ENCODE measurements around the gene VWA5B1. TPM values are rescaled to one million over a fixed set of nuclear protein-coding genes. Genes with fewer than 3 reads are reported as not detected.

VWA5B1 gene
- total and polyA plus RNA-seq, 2 of the 8 experiments (the other 6 are each of a cell fraction or from before 2014, with no cell fraction given) = 0.54 to 2.3 TPM

GRCh38 chr1:20311289-20311688 lies 20.6 kb downstream of the VWA5B1 start:
- Histone ChIP-seq H2BK5ac (ENCODE audit: low read depth, low read length) (no peak overlapping the region), H2BK20ac (ENCODE audit: low read length) (no peak overlapping the region), H3K36me3 (ENCODE audit: control insufficient read depth in 2 of 4, insufficient read depth in 4 of 4, low read length in 3 of 4) (no peaks in the 10 kb centered on the region), H4K5ac (ENCODE audit: insufficient read length, low read depth, low read length) (no peak overlapping the region), H2BK12ac (ENCODE audit: low read depth, low read length) (no peak overlapping the region), H3K79me2 (ENCODE audit: control insufficient read depth in 1 of 2, insufficient read depth in 2 of 2, low read length in 2 of 2) (no peaks in the 10 kb centered on the region), H3K23ac (ENCODE audit: insufficient read length) (no peak overlapping the region), H3K4me2 (ENCODE audit: insufficient read depth in 1 of 2, low read depth in 2 of 2, low read length in 2 of 2) (no peak overlapping the region), H3K4ac (replicated peaks; ENCODE audit: insufficient read length, low read depth, low read length) (no peak overlapping the region), H3K56ac (replicated peaks; ENCODE audit: insufficient read length, low read depth, low read length) (no peak overlapping the region), H3K14ac (ENCODE audit: insufficient read length) (no peak overlapping the region), H3K79me1 (ENCODE audit: low read depth, low read length) (no peaks in the 10 kb centered on the region), H3K18ac (ENCODE audit: extremely low read depth, low read length) (no peak overlapping the region; the same call in 1 of the 2 replicates), H3K9me3 (ENCODE audit: insufficient read depth in 2 of 2, low read depth in 1 of 2, low read length in 1 of 2) (no peaks in the 10 kb centered on the region), H3K9ac (replicated peaks in 1 of 4; ENCODE audit: extremely low read depth in 1 of 4, low read depth in 3 of 4, low read length in 3 of 4) (no peak overlapping the region), H3K27me3 (replicated peaks in 1 of 4; ENCODE audit: control insufficient read depth in 3 of 4, extremely low read depth in 1 of 4, insufficient read depth in 3 of 4, low read length in 3 of 4) (no peaks in the 10 kb centered on the region), H2AFZ (ENCODE audit: low read length) (no peak overlapping the region), H2BK15ac (ENCODE audit: low read length) (no peak overlapping the region), H3K27ac (ENCODE audit: low read depth, low read length) (no peak overlapping the region), H3K23me2 (ENCODE audit: low read depth, low read length) (no peaks in the 10 kb centered on the region), H2AK5ac (ENCODE audit: low read depth, low read length) (no peak overlapping the region), H4K91ac (replicated peaks; ENCODE audit: insufficient read length, low read length) (no peak overlapping the region), H3K4me1 (replicated peaks in 1 of 4; ENCODE audit: control insufficient read depth in 3 of 4, insufficient read depth in 4 of 4, low read length in 3 of 4) (no peaks in the 10 kb centered on the region), H4K8ac (ENCODE audit: extremely low read depth, insufficient read depth, low read length) (no peak overlapping the region), H4K20me1 (replicated peaks in 1 of 2; ENCODE audit: control insufficient read depth in 1 of 2, insufficient read depth in 2 of 2, low read length in 2 of 2) (peaks cover 0 to 1% of the 10 kb centered on the region in 2 experiments), H3K4me3 (ENCODE audit: extremely low read depth in 1 of 4, insufficient read depth in 2 of 4, low read depth in 3 of 4, low read length in 4 of 4) (no peak overlapping the region), H2BK120ac (replicated peaks; ENCODE audit: low read depth, low read length) (no peak overlapping the region)
- no peak for TF ChIP-seq TCF12 (IDR thresholded peaks at IDR 0.05; ENCODE audit: low read depth, low read length)
- TF ChIP-seq FOSL1 (IDR thresholded peaks at IDR 0.05; ENCODE audit: insufficient read depth, low read depth, low read length) = no peak
- TF ChIP-seq PHF8 (conservative IDR thresholded peaks at IDR 0.05; ENCODE audit: low read depth, low read length) = no peak
- no peak for TF ChIP-seq GTF2F1 (IDR thresholded peaks at IDR 0.05; ENCODE audit: borderline replicate concordance, low read depth, low read length)
- no peak for TF ChIP-seq KDM1A (IDR thresholded peaks at IDR 0.05; ENCODE audit: borderline replicate concordance, low read length)
- TF ChIP-seq CTBP2 (IDR thresholded peaks at IDR 0.05; ENCODE audit: borderline replicate concordance, insufficient read depth, insufficient read length, low read length) = no peak
- TF ChIP-seq RBBP5 (IDR thresholded peaks at IDR 0.05; ENCODE audit: borderline replicate concordance, low read depth, low read length) = no peak
- TF ChIP-seq TBP (IDR thresholded peaks at IDR 0.05; ENCODE audit: low read depth, low read length) = no peak
- no peak for TF ChIP-seq MAX (IDR thresholded peaks at IDR 0.05)
- no peak for TF ChIP-seq EP300 (IDR thresholded peaks at IDR 0.05; ENCODE audit: borderline replicate concordance in 1 of 2, low read depth in 2 of 2, low read length in 2 of 2)
- TF ChIP-seq ASH2L (IDR thresholded peaks at IDR 0.05; ENCODE audit: low read length) = no peak
- TF ChIP-seq CBX8 (IDR thresholded peaks at IDR 0.05; ENCODE audit: borderline replicate concordance, low read depth, low read length) = no peak
- POLR2A ChIA-PET (ENCODE audit: partially characterized antibody) = no interaction called here
- CTCF ChIA-PET (ENCODE audit: partially characterized antibody) = interaction anchor here (0.8 to 1.1 kb wide), 2 partner anchors 17 to 49 kb away, joined by 3 to 4 read pairs; no protein-coding TSS in a partner anchor
- WGBS, 2 experiments (ENCODE audit: extremely low coverage in 1 of 2, insufficient coverage in 1 of 2, insufficient read length in 1 of 2, insufficient replicate concordance in 2 of 2, low coverage in 1 of 2, low lambda C conversion rate in 2 of 2, missing lambda C conversion rate in 1 of 2) = 94% methylated on average over 5 of the region's 5 CpGs; no CpG with 5 or more reads in 1 of the 2 experiments
- FAIRE-seq = no peak
- no peak for DNase-seq (ENCODE audit: low read depth in 1 of 2, low spot score in 2 of 2)

All from H1 (cell line).